K562 (cell line): ENCODE data around the gene KCTD11. TPM values are rescaled to one million over a fixed set of nuclear protein-coding genes. Genes with fewer than 3 reads are reported as not detected.

Experiments used
- ATAC-seq: fragments of 200-7000 bp; cut with Tn5 transposase; 3 replicates; pipeline ENCODE4 v1.9.1; 2020; ENCODE audit warnings: moderate library complexity
- BruUV-seq: library from RNA; stranded (reverse); fragments of 400-500 nt; replicated peaks from 2 replicates; lab custom pipeline; 2021; lab: Mats Ljungman, UMichigan
- CTCF ChIA-PET: fragments of 300-600 bp; formaldehyde crosslinking; extraction: SDS; loops from one replicate; lab custom pipeline; 2021; ENCODE audit warnings: low intra/inter-chr PET ratio; lab: Yijun Ruan, JAX
- POLR2A ChIA-PET: fragments of 300-600, 350-650 bp; sonication (Branson Sonifier 250); formaldehyde crosslinking; extraction: SDS; loops from one replicate; lab custom pipeline; 2021; ENCODE audit warnings: antibody characterized with exemption, inconsistent platforms; lab: Yijun Ruan, JAX
- DNase-seq, 4 experiments: peaks; one replicate each; pipeline versions ENCODE4 v3.0.0 to v3.0.0-alpha.2; 2011 to 2018; ENCODE audit warnings: low spot score in 3 of 4, mixed read lengths in 3 of 4; ENCODE audit errors: extremely low read depth in 1 of 4
- FAIRE-seq: peaks from 2 replicates; lab custom pipeline; 2011; peaks lifted over from hg19 to GRCh38; lab: Jason Lieb, UNC
- H2AFZ ChIP-seq: 2 replicates; pipeline ENCODE4 v1.6.0; 2011; ENCODE audit warnings: low read depth, low read length, control low read depth, inconsistent platforms
- H3K27ac ChIP-seq: fragments of 200-600 bp; 3 replicates; pipeline ENCODE4 v1.8.0; 2011; ENCODE audit warnings: low read depth, mild to moderate bottlenecking, control low read depth, inconsistent platforms, low read length, moderate library complexity, mixed read lengths; ENCODE audit errors: extremely low read depth
- H3K27me3 ChIP-seq, 2 experiments: fragments of 300-600 bp in 1 of 2; 2 replicates in 1 of 2; 3 replicates in 1 of 2; pipeline versions ENCODE4 v1.6.0 to v1.8.0; 2011; ENCODE audit warnings: inconsistent platforms in 2 of 2, low read length in 2 of 2, mild to moderate bottlenecking in 1 of 2, mixed read lengths in 1 of 2, moderate library complexity in 1 of 2; ENCODE audit not compliant: control insufficient read depth in 2 of 2, insufficient read depth in 2 of 2
- H3K36me3 ChIP-seq: fragments of 300-600 bp; 3 replicates; pipeline ENCODE4 v1.8.0; 2011; ENCODE audit warnings: mild to moderate bottlenecking, low read length, inconsistent platforms; ENCODE audit not compliant: control insufficient read depth, insufficient read depth
- H3K4me1 ChIP-seq, 2 experiments: fragments of 200-600 bp in 1 of 2; replicated peaks in 1 of 2; 2 replicates in 1 of 2; 3 replicates in 1 of 2; pipeline versions ENCODE4 v1.5.1 to v1.8.0; 2011; ENCODE audit warnings: inconsistent platforms in 2 of 2, low read length in 2 of 2, mild to moderate bottlenecking in 1 of 2, mixed read lengths in 1 of 2, moderate library complexity in 1 of 2; ENCODE audit not compliant: control insufficient read depth in 2 of 2, insufficient read depth in 2 of 2
- H3K4me2 ChIP-seq: 2 replicates; pipeline ENCODE4 v1.6.1; 2011; ENCODE audit warnings: low read length, control low read depth, inconsistent platforms, mixed read lengths; ENCODE audit not compliant: insufficient read depth
- H3K4me3 ChIP-seq: fragments of 200-600 bp; sonication (generic), shearing (Covaris generic); 2 replicates; pipeline ENCODE4 v1.5.1; 2016; ENCODE audit warnings: control low read depth, inconsistent platforms
- H3K79me2 ChIP-seq: fragments of 200-600 bp; 3 replicates; pipeline ENCODE4 v1.8.0; 2011; ENCODE audit warnings: low read length, inconsistent platforms; ENCODE audit not compliant: control insufficient read depth, insufficient read depth
- H3K9ac ChIP-seq, 2 experiments: 2 replicates each; pipeline versions ENCODE4 v1.6.0 to v1.6.1; 2011; ENCODE audit warnings: low read depth in 2 of 2, low read length in 2 of 2, control low read depth in 1 of 2, inconsistent platforms in 1 of 2, mild to moderate bottlenecking in 1 of 2, mixed read lengths in 1 of 2; ENCODE audit not compliant: insufficient read depth in 1 of 2
- H3K9me1 ChIP-seq: one replicate; pipeline ENCODE4 v1.6.0; 2011; ENCODE audit warnings: inconsistent platforms, mild to moderate bottlenecking, low read length, moderate library complexity; ENCODE audit not compliant: control insufficient read depth, insufficient read depth
- H3K9me3 ChIP-seq: replicated peaks from 2 replicates; pipeline ENCODE4 v1.5.1; 2011; ENCODE audit warnings: low read depth, low read length, inconsistent platforms; ENCODE audit not compliant: control insufficient read depth, insufficient read depth
- H4K20me1 ChIP-seq: replicated peaks from 2 replicates; pipeline ENCODE4 v1.6.1; 2011; ENCODE audit warnings: low read length, inconsistent platforms, mixed read lengths; ENCODE audit not compliant: control insufficient read depth, insufficient read depth
- CTBP1 ChIP-seq: fragments of 450-650 bp; IDR thresholded peaks from 2 replicates; pipeline ENCODE4 v1.6.1; 2016; ENCODE audit warnings: borderline replicate concordance
- E2F3 ChIP-seq: fragments of 250-450 bp; sonication (Bioruptor Pico); IDR thresholded peaks from 2 replicates; pipeline ENCODE4 v1.4.0; 2020; ENCODE audit warnings: mild to moderate bottlenecking
- FOXA1 ChIP-seq: fragments of 450-650 bp; IDR thresholded peaks from 2 replicates; pipeline ENCODE4 v1.6.1; 2016; ENCODE audit warnings: mild to moderate bottlenecking, borderline replicate concordance
- HMG20A ChIP-seq: fragments of 450-650 bp; formaldehyde crosslinking; conservative IDR thresholded peaks from 2 replicates; pipeline ENCODE4 v1.4.0; 2020; ENCODE audit warnings: mild to moderate bottlenecking, mixed read lengths
- HNRNPLL ChIP-seq: fragments of 200-400 bp; formaldehyde crosslinking; IDR thresholded peaks from 2 replicates; pipeline ENCODE4 v1.6.1; 2017; ENCODE audit warnings: low read length, low read depth, mild to moderate bottlenecking; ENCODE audit not compliant: poor library complexity, severe bottlenecking
- KDM4B ChIP-seq, 2 experiments: fragments of 450-650 bp in 1 of 2; sonication (generic) in 1 of 2; IDR thresholded peaks; 2 replicates each; pipeline ENCODE4 v1.6.1; 2016 to 2017; ENCODE audit warnings: borderline replicate concordance in 2 of 2, antibody characterized with exemption in 1 of 2, low read depth in 1 of 2, mild to moderate bottlenecking in 1 of 2
- SPI1 ChIP-seq: IDR thresholded peaks from 2 replicates; pipeline ENCODE4 v1.6.1; 2011; ENCODE audit warnings: low read depth, low read length, control low read depth, borderline replicate concordance
- TEAD1 ChIP-seq, 2 experiments: fragments of 450-650 bp in 1 of 2; sonication (generic) in 1 of 2; formaldehyde crosslinking; IDR thresholded peaks; 2 replicates each; pipeline versions ENCODE4 v1.4.0 to v1.8.0; 2020 to 2022; ENCODE audit warnings: mild to moderate bottlenecking in 2 of 2, missing genetic modification reagents in 1 of 2
- ZNF274 ChIP-seq: IDR thresholded peaks from 2 replicates; pipeline ENCODE4 v1.6.1; 2011; ENCODE audit warnings: low read depth, mild to moderate bottlenecking, low read length, moderate library complexity, borderline replicate concordance
- ZNF75A ChIP-seq: fragments of 450-650 bp; formaldehyde crosslinking; IDR thresholded peaks from 2 replicates; pipeline ENCODE4 v1.4.0; 2020; ENCODE audit warnings: mild to moderate bottlenecking
- WGBS: fragments of 100-300 bp; shearing (Covaris generic); methylation state at CpG from one replicate; pipeline ENCODE4 v1.1.6; 2016; ENCODE audit warnings: low coverage, mixed read lengths; ENCODE audit not compliant: insufficient coverage; ENCODE audit errors: missing lambda C conversion rate; 5-methylcytosine and 5-hydroxymethylcytosine counted together
- in situ Hi-C: fragments of 300-500 bp; cut with MboI; formaldehyde crosslinking; loops from 4 replicates; pipeline ENCODE4 v1.15.0; 2018; ENCODE audit warnings: inconsistent platforms, mixed read lengths
- intact Hi-C: fragments of 100-400 bp; cut with micrococcal nuclease; formaldehyde crosslinking; loops from 2 replicates; pipeline ENCODE4 v1.14.2; 2022
- polyA plus RNA-seq, 8 experiments: library from polyadenylated mRNA; depleted of rRNA in 4 of 8; stranded (reverse) in 5 of 8; unstranded in 3 of 8; fragments of >200 nt; fragmentation: Nextera tagmentation in 2 of 8; fragmentation: Illumina TruSeq in 1 of 8; extraction: Ambion mirVana in 2 of 8; extraction: Trizol in 1 of 8; gene quantifications; 2 replicates each; pipeline versions ENCODE4 v1.2.1 to v1.2.3, GENCODE V29; 2011 to 2014; ENCODE audit warnings: inconsistent platforms in 1 of 8, missing spikeins in 1 of 8
- total RNA-seq, 7 experiments: library from RNA; depleted of rRNA in 6 of 7; stranded (reverse); fragments of >200 nt in 6 of 7; fragmentation: Illumina TruSeq in 2 of 7; extraction: Trizol in 2 of 7; gene quantifications; 2 replicates each; pipeline versions ENCODE4 v1.2.1 to v1.2.3, GENCODE V29; 2011 to 2021; ENCODE audit warnings: low replicate concordance in 1 of 7
- TF ChIP-seq, protein P1 (sequence below), 2 experiments: fragments of 450-650 bp in 1 of 2; sonication (generic) in 1 of 2; formaldehyde crosslinking; conservative IDR thresholded peaks; 2 replicates each; pipeline versions ENCODE4 v1.4.0 to v1.8.1; 2020 to 2022; ENCODE audit warnings: mild to moderate bottlenecking in 1 of 2, missing genetic modification reagents in 1 of 2
- TF ChIP-seq, protein P2 (sequence below): fragments of 450-650 bp; IDR thresholded peaks from 2 replicates; pipeline ENCODE4 v1.6.1; 2016; ENCODE audit warnings: mild to moderate bottlenecking

Gene KCTD11
- total and polyA plus RNA-seq, 9 of the 15 experiments (the other 6 are each of a cell fraction or from before 2014, with no cell fraction given): 0.01 to 3.2 (median 2.5) TPM; not detected in 1

GRCh38 chr17:7384489-7385081 lies 32.6 kb downstream of the KCTD11 start:
- no peaks in the 10 kb centered on the region; the same call in 2 of the 3 replicates for H3K79me2 ChIP-seq
- 54% methylated on average over 3 of the region's 23 CpGs for WGBS
- DNase-seq: no peak
- H3K4me1 ChIP-seq: peaks cover 8 to 18% of the 10 kb centered on the region in 2 experiments; a peak in 4 of 5 replicates
- H3K9me3 ChIP-seq: peaks cover under 1% of the 10 kb centered on the region; the same call in 1 of the 2 replicates
- BruUV-seq: no TSS peak
- in situ Hi-C loops: no loop called here
- H3K27ac ChIP-seq: no peak overlapping the region
- H3K36me3 ChIP-seq: peaks cover 8% of the 10 kb centered on the region; the same call in 1 of the 3 replicates
- H4K20me1 ChIP-seq: no peaks in the 10 kb centered on the region
- H3K4me3 ChIP-seq: no peak overlapping the region
- H3K27me3 ChIP-seq: no peaks in the 10 kb centered on the region
- no peak for ATAC-seq
- H3K9ac ChIP-seq: no peak overlapping the region
- no peak for TF ChIP-seq E2F3 (CRISPR knock-in tag)
- TF ChIP-seq, all 486 proteins: peak for 0
- CTCF ChIA-PET: no interaction called here
- POLR2A ChIA-PET: no interaction called here
- intact Hi-C loops: no loop called here
- Histone ChIP-seq H3K9me1 (no peaks in the 10 kb centered on the region), H3K4me2 (no peak overlapping the region), H2AFZ (no peak overlapping the region)
- FAIRE-seq: no peak

- Histone ChIP-seq H3K4me1 (peaks cover 0 to 10% of the 10 kb centered on the region in 2 experiments; a peak in 2 of 5 replicates), H3K4me3 (no peak overlapping the region), H3K27ac (no peak overlapping the region), H4K20me1 (no peaks in the 10 kb centered on the region), H3K9ac (no peak overlapping the region; a peak in 1 of 4 replicates), H2AFZ (no peak overlapping the region), H3K9me3 (no peaks in the 10 kb centered on the region), H3K36me3 (peaks cover 8% of the 10 kb centered on the region; the same call in 1 of the 3 replicates), H3K4me2 (no peak overlapping the region), H3K27me3 (no peaks in the 10 kb centered on the region), H3K79me2 (no peaks in the 10 kb centered on the region), H3K9me1 (no peaks in the 10 kb centered on the region)
- CTCF ChIA-PET: no interaction called here
- ATAC-seq: no peak
- in situ Hi-C loops (no loop called here), intact Hi-C loops (no loop called here)
- FAIRE-seq: no peak
- POLR2A ChIA-PET: interaction anchor here (0.7 to 1.5 kb wide), 3 partner anchors 94 to 190 kb away, joined by 3 to 4 read pairs (median 3); no protein-coding TSS in a partner anchor
- 73% methylated on average over 7 of the region's 10 CpGs for WGBS
- DNase-seq: no peak
- BruUV-seq: no TSS peak
- TF ChIP-seq HMG20A (no peak), ZNF274 (no peak), SPI1 (no peak), FOXA1 (no peak), ZNF75A (no peak), KDM4B (IDR thresholded peaks at IDR 0.05; ENCODE audit: borderline replicate concordance in 2 of 2, low read depth in 1 of 2) (no peak), HNRNPLL (no peak), CTBP1 (no peak), TEAD1 (CRISPR knock-in tag; IDR thresholded peaks at IDR 0.05) (no peak)
- TF ChIP-seq, protein P1, sequence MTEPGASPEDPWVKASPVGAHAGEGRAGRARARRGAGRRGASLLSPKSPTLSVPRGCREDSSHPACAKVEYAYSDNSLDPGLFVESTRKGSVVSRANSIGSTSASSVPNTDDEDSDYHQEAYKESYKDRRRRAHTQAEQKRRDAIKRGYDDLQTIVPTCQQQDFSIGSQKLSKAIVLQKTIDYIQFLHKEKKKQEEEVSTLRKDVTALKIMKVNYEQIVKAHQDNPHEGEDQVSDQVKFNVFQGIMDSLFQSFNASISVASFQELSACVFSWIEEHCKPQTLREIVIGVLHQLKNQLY (CRISPR knock-in tag; conservative IDR thresholded peaks at IDR 0.05): no peak
- TF ChIP-seq, protein P2, sequence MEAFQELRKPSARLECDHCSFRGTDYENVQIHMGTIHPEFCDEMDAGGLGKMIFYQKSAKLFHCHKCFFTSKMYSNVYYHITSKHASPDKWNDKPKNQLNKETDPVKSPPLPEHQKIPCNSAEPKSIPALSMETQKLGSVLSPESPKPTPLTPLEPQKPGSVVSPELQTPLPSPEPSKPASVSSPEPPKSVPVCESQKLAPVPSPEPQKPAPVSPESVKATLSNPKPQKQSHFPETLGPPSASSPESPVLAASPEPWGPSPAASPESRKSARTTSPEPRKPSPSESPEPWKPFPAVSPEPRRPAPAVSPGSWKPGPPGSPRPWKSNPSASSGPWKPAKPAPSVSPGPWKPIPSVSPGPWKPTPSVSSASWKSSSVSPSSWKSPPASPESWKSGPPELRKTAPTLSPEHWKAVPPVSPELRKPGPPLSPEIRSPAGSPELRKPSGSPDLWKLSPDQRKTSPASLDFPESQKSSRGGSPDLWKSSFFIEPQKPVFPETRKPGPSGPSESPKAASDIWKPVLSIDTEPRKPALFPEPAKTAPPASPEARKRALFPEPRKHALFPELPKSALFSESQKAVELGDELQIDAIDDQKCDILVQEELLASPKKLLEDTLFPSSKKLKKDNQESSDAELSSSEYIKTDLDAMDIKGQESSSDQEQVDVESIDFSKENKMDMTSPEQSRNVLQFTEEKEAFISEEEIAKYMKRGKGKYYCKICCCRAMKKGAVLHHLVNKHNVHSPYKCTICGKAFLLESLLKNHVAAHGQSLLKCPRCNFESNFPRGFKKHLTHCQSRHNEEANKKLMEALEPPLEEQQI: no peak
Observed at GRCh38 chr17:7388856-7389255, 36.9 kb downstream of the KCTD11 start.
